ENCODE data around the gene PRKCA.

PRKCA gene

GRCh38 chr17:66517336-66518009 lies 215.1 kb downstream of the PRKCA start:
- Histone ChIP-seq H3K27ac (ENCODE audit: low read depth, low read length) (no peak overlapping the region), H4K20me1 (ENCODE audit: control insufficient read depth, insufficient read depth, low read depth, low read length) (no peaks in the 10 kb centered on the region), H3F3A (ENCODE audit: control insufficient read depth, insufficient read depth) (no peaks in the 10 kb centered on the region), H3K79me2 (ENCODE audit: control insufficient read depth, low read length) (no peaks in the 10 kb centered on the region), H3K9me2 (replicated peaks; ENCODE audit: control insufficient read depth, low read length) (no peaks in the 10 kb centered on the region), H3K9me3 (ENCODE audit: control insufficient read depth, insufficient read depth, low read length) (no peaks in the 10 kb centered on the region), H3K36me3 (ENCODE audit: control insufficient read depth, low read length) (no peaks in the 10 kb centered on the region), H3K4me1 (ENCODE audit: control insufficient read depth, low read length) (no peaks in the 10 kb centered on the region), H3K4me2 (ENCODE audit: low read length) (no peak overlapping the region), H3K4me3 (ENCODE audit: low read length) (no peak overlapping the region), H3K27me3 (ENCODE audit: control insufficient read depth, low read length) (no peaks in the 10 kb centered on the region)
- TF ChIP-seq, protein P1, sequence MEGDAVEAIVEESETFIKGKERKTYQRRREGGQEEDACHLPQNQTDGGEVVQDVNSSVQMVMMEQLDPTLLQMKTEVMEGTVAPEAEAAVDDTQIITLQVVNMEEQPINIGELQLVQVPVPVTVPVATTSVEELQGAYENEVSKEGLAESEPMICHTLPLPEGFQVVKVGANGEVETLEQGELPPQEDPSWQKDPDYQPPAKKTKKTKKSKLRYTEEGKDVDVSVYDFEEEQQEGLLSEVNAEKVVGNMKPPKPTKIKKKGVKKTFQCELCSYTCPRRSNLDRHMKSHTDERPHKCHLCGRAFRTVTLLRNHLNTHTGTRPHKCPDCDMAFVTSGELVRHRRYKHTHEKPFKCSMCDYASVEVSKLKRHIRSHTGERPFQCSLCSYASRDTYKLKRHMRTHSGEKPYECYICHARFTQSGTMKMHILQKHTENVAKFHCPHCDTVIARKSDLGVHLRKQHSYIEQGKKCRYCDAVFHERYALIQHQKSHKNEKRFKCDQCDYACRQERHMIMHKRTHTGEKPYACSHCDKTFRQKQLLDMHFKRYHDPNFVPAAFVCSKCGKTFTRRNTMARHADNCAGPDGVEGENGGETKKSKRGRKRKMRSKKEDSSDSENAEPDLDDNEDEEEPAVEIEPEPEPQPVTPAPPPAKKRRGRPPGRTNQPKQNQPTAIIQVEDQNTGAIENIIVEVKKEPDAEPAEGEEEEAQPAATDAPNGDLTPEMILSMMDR (IDR thresholded peaks at IDR 0.05; ENCODE audit: low read depth, low read length, poor library complexity, severe bottlenecking), result no peak
- no peak for TF ChIP-seq EZH2phosphoT487 (IDR thresholded peaks at IDR 0.05; ENCODE audit: borderline replicate concordance, low read length)

- H3K27ac ChIP-seq (ENCODE audit: low read depth, low read length), result no peak overlapping the region
- no peak overlapping the region for H3K4me3 ChIP-seq (ENCODE audit: low read length)
- TF ChIP-seq EZH2phosphoT487 (IDR thresholded peaks at IDR 0.05; ENCODE audit: borderline replicate concordance, low read length), result no peak
- TF ChIP-seq, protein P1 (IDR thresholded peaks at IDR 0.05; ENCODE audit: low read depth, low read length, poor library complexity, severe bottlenecking), result no peak
- no peaks in the 10 kb centered on the region for H3K9me2 ChIP-seq (replicated peaks; ENCODE audit: control insufficient read depth, low read length)
- H3F3A ChIP-seq (ENCODE audit: control insufficient read depth, insufficient read depth), result no peaks in the 10 kb centered on the region
- no peaks in the 10 kb centered on the region for H3K27me3 ChIP-seq (ENCODE audit: control insufficient read depth, low read length)
- H4K20me1 ChIP-seq (ENCODE audit: control insufficient read depth, insufficient read depth, low read depth, low read length), result no peaks in the 10 kb centered on the region
- no peaks in the 10 kb centered on the region for H3K9me3 ChIP-seq (ENCODE audit: control insufficient read depth, insufficient read depth, low read length)
- H3K4me1 ChIP-seq (ENCODE audit: control insufficient read depth, low read length), result no peaks in the 10 kb centered on the region
- no peaks in the 10 kb centered on the region for H3K36me3 ChIP-seq (ENCODE audit: control insufficient read depth, low read length)
- no peaks in the 10 kb centered on the region for H3K79me2 ChIP-seq (ENCODE audit: control insufficient read depth, low read length)
- no peak overlapping the region for H3K4me2 ChIP-seq (ENCODE audit: low read length)
Measured at GRCh38 chr17:66518108-66518507, 215.7 kb downstream of the PRKCA start.

GRCh38 chr17:66518677-66519076 lies 216.3 kb downstream of the PRKCA start:
- no peaks in the 10 kb centered on the region for H3K9me2 ChIP-seq (replicated peaks; ENCODE audit: control insufficient read depth, low read length)
- H4K20me1 ChIP-seq (ENCODE audit: control insufficient read depth, insufficient read depth, low read depth, low read length), result no peaks in the 10 kb centered on the region
- no peaks in the 10 kb centered on the region for H3K36me3 ChIP-seq (ENCODE audit: control insufficient read depth, low read length)
- H3K9me3 ChIP-seq (ENCODE audit: control insufficient read depth, insufficient read depth, low read length), result no peaks in the 10 kb centered on the region
- H3K27ac ChIP-seq (ENCODE audit: low read depth, low read length), result no peak overlapping the region
- H3F3A ChIP-seq (ENCODE audit: control insufficient read depth, insufficient read depth), result no peaks in the 10 kb centered on the region
- H3K27me3 ChIP-seq (ENCODE audit: control insufficient read depth, low read length), result no peaks in the 10 kb centered on the region
- no peak overlapping the region for H3K4me2 ChIP-seq (ENCODE audit: low read length)
- H3K4me1 ChIP-seq (ENCODE audit: control insufficient read depth, low read length), result no peaks in the 10 kb centered on the region
- TF ChIP-seq, protein P1 (IDR thresholded peaks at IDR 0.05; ENCODE audit: low read depth, low read length, poor library complexity, severe bottlenecking), result no peak
- TF ChIP-seq EZH2phosphoT487 (IDR thresholded peaks at IDR 0.05; ENCODE audit: borderline replicate concordance, low read length), result no peak
- H3K79me2 ChIP-seq (ENCODE audit: control insufficient read depth, low read length), result no peaks in the 10 kb centered on the region
- H3K4me3 ChIP-seq (ENCODE audit: low read length), result no peak overlapping the region

Measured in DOHH2 (cell line).